ENCODE results near the gene NAA20.
"Not testable (repeated sequence)": the region's sequence is repeated elsewhere in the genome, so short reads cannot be mapped to it uniquely, and the experiment has no call there.

Gene NAA20

DNA sequence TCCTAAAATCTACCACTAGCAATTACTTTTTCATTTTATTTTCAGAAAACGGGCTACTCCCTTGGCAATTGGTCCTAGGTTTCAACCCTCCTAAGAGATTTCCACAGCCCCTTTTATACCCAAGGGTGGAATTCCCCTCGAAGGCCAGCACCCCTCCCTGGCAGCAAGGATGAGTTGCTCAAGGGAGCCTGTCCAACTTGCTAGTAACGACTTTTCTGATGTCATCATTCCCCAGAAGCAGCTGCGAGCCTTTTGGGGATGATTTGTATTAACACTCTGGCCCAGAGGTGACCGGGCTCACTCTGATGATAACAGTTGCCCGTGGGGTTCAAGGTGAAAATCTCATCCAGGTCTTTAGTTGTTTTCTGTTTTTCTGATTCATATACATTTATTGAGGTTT lies 30.7 kb upstream of the NAA20 start:
- DNase-seq: peak; percentile 32

DNA sequence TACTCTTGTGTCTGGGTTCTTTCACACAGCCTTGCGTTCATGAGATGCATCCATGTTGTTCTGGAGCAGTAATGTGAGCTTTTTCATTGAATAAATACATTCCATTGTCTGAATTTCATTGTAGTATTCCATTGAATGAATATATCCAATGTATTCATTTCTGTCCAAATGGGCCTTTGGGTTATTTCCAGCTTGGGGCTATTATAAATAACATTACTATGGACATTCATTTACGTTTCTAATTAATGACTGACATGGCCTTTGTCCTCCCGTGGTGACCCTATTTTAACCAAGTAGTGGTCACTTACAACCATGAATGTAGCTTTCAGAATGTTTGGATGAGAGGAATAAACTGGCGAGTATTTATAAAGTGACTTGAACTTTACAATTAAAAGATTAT lies 30.1 kb upstream of the NAA20 start:
- in situ Hi-C loops (cut with HindIII; ENCODE audit: low pct_ligation_motif_present, low pct_unique_long_range_greater_than_20kb, low sequenced_read_pairs): no loop called here
- no peak for DNase-seq

More for the DNA sequence above, 30.7 kb upstream of the NAA20 start:
- in situ Hi-C loops (cut with HindIII; ENCODE audit: low pct_ligation_motif_present, low pct_unique_long_range_greater_than_20kb, low sequenced_read_pairs): no loop called here

DNA sequence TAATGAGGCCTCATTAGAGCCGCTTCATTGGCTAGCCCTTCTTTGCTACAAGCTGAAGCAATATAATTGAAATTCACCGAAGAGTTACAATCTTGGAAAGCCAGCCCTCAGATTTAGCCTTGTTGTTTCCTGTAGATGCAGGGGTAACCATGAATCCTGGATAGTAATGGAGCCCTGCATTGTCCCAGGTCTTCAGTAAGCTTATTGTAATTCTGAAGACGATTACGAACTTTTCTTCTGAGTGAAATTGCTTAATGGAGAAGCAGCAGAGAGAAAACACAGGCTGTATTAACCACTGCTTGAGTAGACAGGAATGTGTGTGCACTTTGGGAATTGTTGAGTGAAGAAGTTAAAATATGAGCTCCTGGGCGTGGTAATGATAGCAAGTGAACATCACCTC lies 26.3 kb upstream of the NAA20 start:
- in situ Hi-C loops (cut with HindIII; ENCODE audit: low pct_ligation_motif_present, low pct_unique_long_range_greater_than_20kb, low sequenced_read_pairs): no loop called here
- no peak for DNase-seq

DNA sequence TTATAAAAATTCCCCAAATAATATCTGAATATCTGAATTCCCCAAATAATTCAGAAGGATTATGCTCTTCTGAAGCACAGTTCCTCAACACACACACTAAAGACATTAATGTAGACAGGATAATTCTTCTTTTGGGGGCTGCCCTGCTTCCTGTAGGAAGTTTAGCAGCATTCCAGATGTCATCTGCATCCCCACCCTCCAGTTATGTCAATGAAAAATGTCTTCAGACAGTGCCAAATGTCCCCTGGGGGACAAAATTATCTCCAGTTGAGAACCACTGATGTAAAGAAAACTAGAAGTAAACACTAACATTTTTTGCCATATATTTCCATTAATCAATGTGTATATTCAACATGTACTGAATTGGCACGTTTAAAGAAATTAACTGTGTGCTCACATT lies 25.9 kb upstream of the NAA20 start:
- in situ Hi-C loops (cut with HindIII; ENCODE audit: low pct_ligation_motif_present, low pct_unique_long_range_greater_than_20kb, low sequenced_read_pairs): no loop called here
- no peak for DNase-seq

DNA sequence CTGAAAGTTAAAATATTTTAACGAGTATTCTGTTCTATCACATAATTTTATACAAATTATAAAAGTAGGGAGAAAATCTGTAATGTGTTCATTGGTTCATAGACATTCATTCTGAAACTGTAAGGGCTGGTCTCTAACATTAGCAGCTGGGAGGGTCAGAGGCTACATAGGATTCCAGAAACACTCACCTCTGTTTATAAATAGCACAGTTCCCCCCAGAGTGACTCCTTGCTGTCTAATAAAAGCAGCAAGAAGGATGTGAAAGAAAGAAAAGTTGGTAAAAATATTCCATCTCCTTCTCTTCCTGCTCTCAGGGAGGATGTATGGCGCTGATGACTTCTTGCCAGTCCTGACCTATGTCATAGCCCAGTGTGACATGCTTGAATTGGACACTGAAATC lies 25.3 kb upstream of the NAA20 start:
- in situ Hi-C loops (cut with HindIII; ENCODE audit: low pct_ligation_motif_present, low pct_unique_long_range_greater_than_20kb, low sequenced_read_pairs): no loop called here
- no peak for DNase-seq

DNA sequence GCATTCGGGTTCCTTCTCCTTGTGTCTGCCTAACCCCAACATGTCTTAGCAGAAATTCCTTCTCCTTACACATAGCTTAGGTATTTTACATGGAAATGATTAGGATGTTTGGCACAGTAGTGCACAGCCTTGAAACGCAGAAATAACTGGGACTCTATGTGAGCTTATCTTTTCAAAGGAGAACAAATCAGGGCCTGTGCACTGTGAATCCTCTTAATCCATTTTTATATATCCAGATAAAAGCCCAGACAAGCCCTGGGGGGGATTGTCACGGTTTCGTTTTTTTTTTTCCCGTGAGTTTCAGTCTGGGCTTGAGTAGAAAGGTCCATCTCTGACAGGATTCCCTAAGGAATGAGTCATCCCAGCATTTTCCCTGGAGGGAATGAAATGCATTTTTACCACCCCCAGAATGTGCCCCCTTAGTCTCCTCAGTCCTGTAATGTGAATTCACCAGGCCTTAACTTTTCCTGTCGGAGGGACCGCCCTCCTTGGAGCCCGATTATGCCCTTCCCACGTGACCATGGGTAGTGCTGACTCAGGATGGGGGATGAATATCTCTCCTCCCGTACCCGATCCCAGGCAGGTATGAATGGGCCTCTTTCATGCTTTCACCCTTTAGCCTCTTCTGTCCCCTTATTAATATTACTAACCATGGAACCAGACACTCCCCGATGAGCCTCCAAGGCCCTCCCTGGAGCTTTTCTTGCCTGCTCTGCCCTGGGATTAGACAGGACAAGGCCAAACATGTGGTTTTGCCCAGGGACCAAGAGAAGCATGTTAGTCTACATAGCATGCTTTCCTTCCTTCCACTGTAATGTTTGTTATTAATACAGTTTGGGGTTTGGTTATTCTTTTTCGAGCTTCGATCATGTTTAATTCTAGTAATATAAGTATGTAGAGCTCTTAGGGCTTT lies 23.9 kb upstream of the NAA20 start:
- in situ Hi-C loops (cut with HindIII; ENCODE audit: low pct_ligation_motif_present, low pct_unique_long_range_greater_than_20kb, low sequenced_read_pairs): no loop called here
- peak; percentile 90 for DNase-seq

DNA sequence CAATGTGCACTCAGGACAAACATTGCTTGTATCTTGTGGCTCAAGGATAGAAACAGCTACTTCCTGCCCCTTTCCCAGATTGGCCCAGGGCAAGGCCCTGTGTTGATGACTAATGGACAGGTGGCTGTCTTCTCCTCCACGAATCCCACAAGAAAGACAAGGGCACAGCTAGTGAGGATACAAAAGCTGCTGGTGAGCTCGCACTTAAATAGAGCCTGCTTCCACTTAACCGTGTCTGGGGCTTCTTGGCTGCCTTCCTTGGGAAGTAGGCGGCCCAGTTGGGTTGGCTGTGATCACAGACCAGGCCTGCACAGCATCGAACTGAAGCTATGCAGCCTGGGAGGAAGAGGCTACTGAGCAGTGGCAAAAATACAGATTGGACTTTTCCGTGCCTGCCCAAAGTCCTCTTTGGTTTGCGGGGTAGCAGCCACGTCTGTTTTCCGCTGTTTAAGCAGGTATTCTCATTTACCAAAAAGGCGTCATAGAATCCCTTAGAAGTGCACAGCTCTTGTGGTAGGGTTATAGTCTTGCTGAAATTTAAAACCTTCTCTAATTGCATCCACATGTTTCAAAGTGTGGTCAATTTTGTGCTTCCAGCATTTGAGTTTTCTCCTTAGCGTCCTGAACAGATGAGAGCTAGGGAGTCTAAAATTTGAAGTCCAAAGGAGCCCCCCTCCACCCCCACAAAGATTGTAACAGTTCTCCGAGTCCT lies 23.0 kb upstream of the NAA20 start:
- in situ Hi-C loops (cut with HindIII; ENCODE audit: low pct_ligation_motif_present, low pct_unique_long_range_greater_than_20kb, low sequenced_read_pairs): no loop called here
- DNase-seq: peak; percentile 61

DNA sequence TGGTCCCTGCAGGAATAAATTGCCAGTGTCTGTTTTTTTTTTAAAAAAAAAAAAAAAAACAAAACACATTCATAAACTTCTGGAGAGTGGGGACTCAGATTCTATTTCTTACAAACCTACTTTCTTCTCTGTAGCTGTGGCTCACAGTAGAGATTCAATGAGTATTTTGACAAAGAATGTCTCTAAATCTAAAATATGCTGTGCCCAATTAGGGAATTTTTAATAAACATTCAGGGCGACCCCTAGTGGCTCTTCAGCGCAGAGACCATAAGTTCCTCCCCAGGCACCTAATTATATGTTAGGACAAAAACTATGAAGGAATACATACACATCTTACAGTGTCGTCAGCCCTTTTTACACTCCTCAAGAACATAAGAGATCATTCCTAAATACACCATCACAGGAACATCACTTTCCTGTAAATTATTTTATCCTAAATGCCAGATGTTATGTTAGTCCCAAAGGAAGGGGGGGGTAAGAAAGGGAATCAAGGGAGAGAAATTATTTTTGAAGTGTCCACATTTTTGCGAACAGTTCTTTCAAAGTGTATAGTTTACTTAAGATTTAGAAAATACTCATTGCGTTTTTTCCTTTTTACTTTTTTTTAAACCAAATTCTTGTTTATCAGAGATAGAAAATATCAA lies 21.8 kb upstream of the NAA20 start:
- DNase-seq: peak; percentile 39
- in situ Hi-C loops (cut with HindIII; ENCODE audit: low pct_ligation_motif_present, low pct_unique_long_range_greater_than_20kb, low sequenced_read_pairs): no loop called here

DNA sequence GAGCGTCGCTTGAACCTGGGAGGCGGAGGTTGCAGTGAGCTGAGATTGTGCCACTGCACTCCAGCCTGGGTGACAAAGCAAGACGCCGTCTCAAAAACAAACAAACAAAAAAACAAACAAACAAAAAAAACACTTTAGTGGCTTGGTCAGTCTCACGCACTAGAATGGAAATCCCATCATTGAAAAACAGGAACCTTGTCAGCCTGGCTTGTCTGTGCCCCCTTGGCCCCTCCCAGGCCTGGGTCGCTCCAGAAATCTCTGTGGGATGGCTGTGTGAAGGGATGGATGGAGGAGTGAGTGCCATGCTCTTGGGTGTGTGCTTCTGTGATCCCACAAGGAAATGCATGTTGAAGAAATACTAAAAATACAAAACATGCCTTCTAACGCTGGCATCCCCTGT lies 20.9 kb upstream of the NAA20 start:
- no peak for DNase-seq
- in situ Hi-C loops (cut with HindIII; ENCODE audit: low pct_ligation_motif_present, low pct_unique_long_range_greater_than_20kb, low sequenced_read_pairs): no loop called here

DNA sequence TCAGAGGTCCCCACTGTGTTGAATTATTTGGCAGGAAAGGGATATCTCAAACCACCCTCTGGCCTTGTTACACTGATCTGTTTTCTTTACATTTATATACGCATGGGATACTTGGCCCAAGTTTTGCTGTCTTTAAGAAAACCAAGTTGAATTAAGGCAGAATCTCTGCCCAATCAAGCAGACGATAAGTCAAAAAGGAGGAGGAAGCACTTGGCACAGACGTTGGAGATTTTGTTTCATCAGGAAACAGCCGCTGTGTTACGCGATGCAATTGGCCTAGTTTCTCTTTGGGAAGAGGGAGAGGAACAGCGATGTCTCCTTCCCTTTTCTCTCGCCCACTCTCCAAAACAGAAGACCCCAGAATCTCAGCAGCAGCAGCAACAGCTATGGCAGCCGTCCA lies 20.2 kb upstream of the NAA20 start:
- no peak for DNase-seq
- in situ Hi-C loops (cut with HindIII; ENCODE audit: low pct_ligation_motif_present, low pct_unique_long_range_greater_than_20kb, low sequenced_read_pairs): no loop called here

DNA sequence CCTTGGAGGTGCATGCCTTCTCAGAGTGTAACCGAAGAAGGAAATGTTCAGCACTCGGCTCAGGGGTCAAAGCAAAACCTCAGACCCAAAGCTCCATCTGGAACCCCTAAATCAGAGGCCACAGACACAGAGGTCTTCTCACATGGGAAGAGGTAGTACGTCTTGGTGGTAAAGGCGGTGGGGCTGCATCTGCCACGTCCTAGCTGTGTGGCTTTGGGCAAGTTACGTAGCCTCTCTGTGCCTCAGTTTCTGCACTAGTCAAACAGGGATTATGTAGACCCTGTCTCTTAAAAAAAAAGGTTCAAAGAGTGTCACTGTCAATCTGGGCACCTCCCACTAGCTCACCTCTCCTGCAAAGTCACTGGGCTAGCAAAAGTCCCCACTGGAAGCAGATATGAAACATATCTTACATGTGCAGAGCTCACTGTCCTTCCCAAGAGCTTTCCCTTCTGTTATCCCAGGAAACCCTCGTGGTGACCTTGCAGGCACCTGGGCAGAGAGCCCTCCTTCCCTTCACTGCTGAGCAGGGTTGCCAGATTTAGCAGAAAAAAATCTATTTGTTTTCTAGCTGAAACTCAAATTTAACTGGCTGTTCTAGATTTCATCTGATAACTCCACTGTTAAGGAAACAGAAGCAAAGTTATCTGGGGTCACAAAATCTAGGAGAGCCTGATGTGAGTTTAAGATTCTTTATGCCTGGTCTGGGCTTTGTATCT lies 18.0 kb upstream of the NAA20 start:
- DNase-seq: no peak
- in situ Hi-C loops (cut with HindIII; ENCODE audit: low pct_ligation_motif_present, low pct_unique_long_range_greater_than_20kb, low sequenced_read_pairs): no loop called here

DNA sequence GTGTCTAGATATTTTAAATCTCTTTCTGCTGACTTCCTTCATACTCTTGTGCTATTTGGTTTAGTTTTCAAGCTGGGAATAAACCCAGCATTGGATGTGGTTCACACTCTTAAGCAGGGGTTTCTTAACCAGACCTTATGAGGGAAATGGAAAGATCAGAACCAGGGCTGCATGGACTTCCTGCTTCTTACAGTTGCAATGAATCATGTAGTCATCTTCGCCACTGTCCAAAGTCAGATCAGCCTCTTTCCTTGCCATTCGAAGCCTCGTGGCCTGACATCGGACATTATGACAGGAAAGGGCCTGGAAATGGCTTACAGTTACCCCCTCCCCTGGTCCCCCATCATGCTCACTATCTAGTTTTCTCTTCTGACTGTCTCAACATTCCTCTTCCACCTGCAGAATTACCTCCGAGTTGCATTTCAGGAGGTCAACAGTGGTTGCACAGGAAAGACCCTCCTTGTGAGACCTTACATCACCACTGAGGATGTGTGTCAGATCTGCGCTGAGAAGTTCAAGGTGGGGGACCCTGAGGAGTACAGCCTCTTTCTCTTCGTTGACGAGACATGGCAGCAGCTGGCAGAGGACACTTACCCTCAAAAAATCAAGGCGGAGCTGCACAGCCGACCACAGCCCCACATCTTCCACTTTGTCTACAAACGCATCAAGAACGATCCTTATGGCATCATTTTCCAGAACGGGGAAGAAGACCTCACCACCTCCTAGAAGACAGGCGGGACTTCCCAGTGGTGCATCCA lies 16.8 kb upstream of the NAA20 start:
- DNase-seq: no peak
- in situ Hi-C loops (cut with HindIII; ENCODE audit: low pct_ligation_motif_present, low pct_unique_long_range_greater_than_20kb, low sequenced_read_pairs): no loop called here

DNA sequence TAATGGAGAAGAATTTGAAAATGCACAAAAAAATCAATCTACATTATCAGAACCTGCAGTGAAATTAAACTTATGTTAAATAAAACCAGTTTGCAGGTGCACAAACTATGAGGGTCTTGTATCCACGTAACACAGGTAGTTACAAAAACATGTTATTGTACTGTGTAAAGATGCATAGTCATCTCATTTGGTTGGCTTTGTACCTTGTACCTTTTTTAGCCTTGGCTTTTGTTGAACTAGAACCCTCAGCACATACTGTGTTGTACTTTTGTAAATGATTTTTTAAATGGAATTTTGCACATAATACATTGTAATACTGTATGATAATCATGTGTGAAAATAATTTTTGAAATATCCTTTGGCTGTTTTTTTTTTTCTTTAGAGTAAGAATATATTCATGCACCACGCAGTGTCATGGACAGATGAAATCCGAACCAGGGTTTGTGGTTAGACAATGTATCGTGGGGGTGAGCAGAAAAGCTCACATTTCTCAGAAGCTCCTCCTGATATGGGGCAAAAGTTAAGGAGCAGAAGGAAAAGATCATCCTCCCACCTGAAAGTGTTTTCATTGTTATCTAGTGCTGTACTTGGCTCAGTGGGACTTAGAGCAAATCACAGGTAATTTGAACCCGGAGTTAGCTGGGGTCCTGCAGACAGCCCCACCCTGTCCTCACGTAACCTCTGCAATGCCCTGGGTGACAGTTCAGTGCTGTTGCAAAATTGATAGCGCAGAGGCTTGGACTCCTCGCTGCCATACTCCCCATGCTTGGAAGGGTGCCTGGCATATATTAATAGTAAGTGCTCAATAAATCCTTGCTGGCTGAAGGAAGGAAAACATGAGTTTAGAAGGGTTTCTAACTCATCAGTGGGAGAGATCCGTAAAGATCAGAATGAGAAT lies 14.8 kb upstream of the NAA20 start:
- in situ Hi-C loops (cut with HindIII; ENCODE audit: low pct_ligation_motif_present, low pct_unique_long_range_greater_than_20kb, low sequenced_read_pairs): no loop called here
- no peak for DNase-seq

DNA sequence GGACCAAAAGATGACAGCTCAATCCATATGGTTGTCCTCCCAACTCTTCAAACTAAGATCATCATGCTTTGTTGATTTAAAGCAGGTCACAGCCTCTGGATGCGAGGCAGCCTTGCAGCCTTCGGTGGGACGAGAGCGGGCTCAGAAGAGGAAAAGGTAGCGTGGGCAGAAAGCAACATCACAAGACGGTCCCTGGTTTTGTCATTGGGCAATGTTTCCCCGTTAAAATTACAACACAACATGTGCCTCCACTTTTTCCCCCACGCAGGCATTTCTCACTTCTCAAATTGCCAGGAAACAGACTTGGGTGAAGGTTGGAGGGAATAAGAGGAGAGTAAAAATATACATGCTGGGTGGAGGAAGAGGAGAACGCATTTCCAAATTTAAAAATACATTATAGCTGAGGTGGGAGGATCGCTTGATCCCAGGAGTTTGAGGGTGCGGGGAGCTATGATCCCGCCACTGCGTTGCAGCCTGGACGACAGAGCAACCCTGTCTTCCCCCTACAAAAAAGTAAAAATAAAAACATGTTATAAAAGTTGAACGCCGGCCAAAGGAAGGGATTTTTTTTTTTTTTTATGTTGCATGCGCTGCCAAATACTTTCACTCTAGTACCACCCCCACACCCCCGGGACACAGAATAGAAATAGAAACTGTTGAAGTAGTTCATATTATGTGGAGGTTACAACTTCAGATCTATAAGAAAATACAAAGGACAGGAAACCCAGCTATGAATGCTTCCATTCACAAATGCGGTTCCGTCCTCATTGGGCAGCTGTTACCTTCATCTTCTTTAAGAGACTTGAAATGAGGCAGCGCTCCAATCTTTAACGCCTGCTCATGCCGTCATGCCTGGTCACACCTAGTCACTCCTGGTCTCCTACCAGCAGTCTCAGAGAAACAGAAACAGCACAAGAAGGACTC lies 13.9 kb upstream of the NAA20 start:
- in situ Hi-C loops (cut with HindIII; ENCODE audit: low pct_ligation_motif_present, low pct_unique_long_range_greater_than_20kb, low sequenced_read_pairs): no loop called here
- DNase-seq: no peak

DNA sequence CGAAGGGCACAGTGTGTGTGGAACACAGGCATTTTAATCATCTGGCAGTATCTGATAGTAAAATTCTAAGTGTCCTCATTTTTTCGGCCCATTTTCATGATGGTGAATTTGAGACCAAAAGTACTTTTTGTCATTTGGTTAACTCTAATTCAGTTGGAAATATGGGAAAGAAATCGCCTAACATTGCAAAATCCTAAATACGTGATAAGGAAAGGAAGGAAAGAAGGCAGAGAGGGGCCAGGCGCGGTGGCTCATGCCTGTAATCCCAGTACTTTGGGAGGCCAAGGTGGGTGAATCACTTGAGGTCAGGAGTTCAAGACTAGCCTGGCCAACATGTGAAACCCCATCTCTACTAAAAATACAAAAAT lies 13.2 kb upstream of the NAA20 start:
- in situ Hi-C loops (cut with HindIII; ENCODE audit: low pct_ligation_motif_present, low pct_unique_long_range_greater_than_20kb, low sequenced_read_pairs); DNase-seq: not testable (repeated sequence)

DNA sequence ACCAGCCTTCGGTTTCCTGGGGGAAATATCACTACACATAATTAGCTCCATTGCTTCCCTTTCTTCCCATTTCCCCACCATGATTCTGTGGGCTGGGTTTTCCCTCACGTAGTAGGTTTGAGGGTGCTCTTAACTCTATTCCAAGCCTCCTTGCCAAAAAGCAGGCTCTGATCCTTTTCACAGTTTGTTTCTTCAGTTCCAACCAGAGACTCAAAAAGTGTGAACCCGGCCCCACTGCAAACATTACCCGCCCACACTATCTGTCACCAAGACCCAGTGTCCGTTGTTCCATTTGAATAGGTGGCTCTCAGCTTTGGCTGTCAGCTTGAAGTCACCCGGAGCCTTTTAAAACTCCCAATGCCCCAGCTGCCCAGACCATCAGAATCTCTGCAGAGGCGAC lies 11.8 kb upstream of the NAA20 start:
- no peak for DNase-seq
- in situ Hi-C loops (cut with HindIII; ENCODE audit: low pct_ligation_motif_present, low pct_unique_long_range_greater_than_20kb, low sequenced_read_pairs): no loop called here

All from ACHN (cell line).